A673 (cell line): ENCODE measurements around the gene HDAC4. TPM values are rescaled to one million over a fixed set of nuclear protein-coding genes. Genes with fewer than 3 reads are reported as not detected.
A peak's percentile ranks its signal among the peaks of the same experiment; 100 is the strongest.

Experiments used
- BruUV-seq: library from RNA; stranded (reverse); fragments of 400-500 nt; replicated peaks from 2 replicates; lab custom pipeline; 2021; lab: Mats Ljungman, UMichigan
- CTCF ChIA-PET: fragments of 300-600 bp; sonication (Branson Sonifier 250); formaldehyde crosslinking; loops from one replicate; lab custom pipeline; 2022; ENCODE audit warnings: antibody characterized with exemption; lab: Charles Lee
- POLR2A ChIA-PET: fragments of 300-600 bp; sonication (Branson Sonifier 250); formaldehyde crosslinking; loops from one replicate; lab custom pipeline; 2022; ENCODE audit warnings: antibody characterized with exemption; ENCODE audit not compliant: low non-redundant PET; lab: Charles Lee
- DNase-seq: peaks from one replicate; pipeline ENCODE4 v3.0.0-alpha.2; 2015; ENCODE audit warnings: low spot score
- H3K27ac ChIP-seq: fragments of 200-600 bp; sonication (generic); 2 replicates; pipeline ENCODE4 v1.5.1; 2016; ENCODE audit warnings: mixed run types, low read depth, mild to moderate bottlenecking, mixed read lengths, antibody characterized with exemption, low read length; ENCODE audit not compliant: poor library complexity, severe bottlenecking
- H3K27me3 ChIP-seq: fragments of 200-600 bp; sonication (generic); replicated peaks from 2 replicates; pipeline ENCODE4 v1.6.1; 2017; ENCODE audit warnings: mixed run types, low read depth, mild to moderate bottlenecking, mixed read lengths, antibody characterized with exemption, low read length; ENCODE audit not compliant: insufficient read depth, poor library complexity
- H3K36me3 ChIP-seq: fragments of 200-600 bp; sonication (generic); 2 replicates; pipeline ENCODE4 v1.6.1; 2016; ENCODE audit warnings: mixed run types, mild to moderate bottlenecking, mixed read lengths, antibody characterized with exemption, low read length; ENCODE audit not compliant: insufficient read depth, poor library complexity, severe bottlenecking
- H3K4me1 ChIP-seq: fragments of 200-600 bp; sonication (generic); 2 replicates; pipeline ENCODE4 v1.6.1; 2017; ENCODE audit warnings: mixed run types, mild to moderate bottlenecking, mixed read lengths, antibody characterized with exemption, low read length; ENCODE audit not compliant: insufficient read depth, poor library complexity, severe bottlenecking
- H3K4me3 ChIP-seq: fragments of 200-600 bp; sonication (generic); 2 replicates; pipeline ENCODE4 v1.5.1; 2016; ENCODE audit warnings: low read depth, mixed run types, mild to moderate bottlenecking, mixed read lengths, low read length; ENCODE audit not compliant: poor library complexity, severe bottlenecking
- H3K9me3 ChIP-seq: fragments of 200-600 bp; sonication (generic); 2 replicates; pipeline ENCODE4 v1.6.1; 2016; ENCODE audit warnings: mixed run types, low read depth, mild to moderate bottlenecking, mixed read lengths, antibody characterized with exemption, low read length; ENCODE audit not compliant: poor library complexity, severe bottlenecking
- CTCF ChIP-seq: fragments of 300-800, 200-600 bp; sonication (generic); conservative IDR thresholded peaks from 2 replicates; pipeline ENCODE4 v1.5.1; 2017; ENCODE audit warnings: low read depth, mild to moderate bottlenecking, antibody characterized with exemption, low read length, moderate library complexity, mixed read lengths
- EZH2 ChIP-seq: fragments of 200-600 bp; sonication (generic); IDR thresholded peaks from 2 replicates; pipeline ENCODE4 v1.6.1; 2017; ENCODE audit warnings: borderline replicate concordance, low read depth, mild to moderate bottlenecking, mixed read lengths, antibody characterized with exemption, low read length; ENCODE audit not compliant: poor library complexity, severe bottlenecking
- intact Hi-C: fragments of 100-400 bp; cut with micrococcal nuclease; formaldehyde crosslinking; loops from one replicate; pipeline ENCODE4 v1.10.0; 2022; ENCODE audit not compliant: unreplicated experiment
- total RNA-seq: library from RNA; stranded (reverse); gene quantifications from 2 replicates; pipeline ENCODE4 v1.2.3, GENCODE V29; 2021

HDAC4 gene
- total RNA-seq, 1 experiment from 2014 or later = 40.0 TPM

GRCh38 chr2:239363946-239364637, 36.7 kb downstream of the HDAC4 start:
- no peak for TF ChIP-seq EZH2
- 0 out of 2 replicates have a peak, but pooled peaks have one; percentile 10 for TF ChIP-seq CTCF
- no peak for DNase-seq
- no peak overlapping the region for H3K27ac ChIP-seq
- POLR2A ChIA-PET = no interaction called here
- BruUV-seq = no TSS peak
- CTCF ChIA-PET = interaction anchor here (0.7 kb wide), 1 partner anchor 1068 kb away, joined by 3 read pairs; no protein-coding TSS in a partner anchor
- H3K27me3 ChIP-seq = no peaks in the 10 kb centered on the region
- H3K9me3 ChIP-seq = no peaks in the 10 kb centered on the region
- no peaks in the 10 kb centered on the region for H3K36me3 ChIP-seq
- H3K4me1 ChIP-seq = peaks cover 6% of the 10 kb centered on the region
- intact Hi-C loops = no loop called here
- H3K4me3 ChIP-seq = no peak overlapping the region

GRCh38 chr2:239362507-239362906, 38.3 kb downstream of the HDAC4 start:
- intact Hi-C loops = no loop called here
- ChIA-PET POLR2A (no interaction called here), CTCF (no interaction called here)
- Histone ChIP-seq H3K4me1 (no peaks in the 10 kb centered on the region), H3K36me3 (no peaks in the 10 kb centered on the region), H3K27me3 (no peaks in the 10 kb centered on the region), H3K9me3 (no peaks in the 10 kb centered on the region), H3K27ac (no peak overlapping the region), H3K4me3 (no peak overlapping the region)
- BruUV-seq = no TSS peak
- DNase-seq = no peak
- no peak for TF ChIP-seq EZH2
- TF ChIP-seq CTCF = no peak

- Histone ChIP-seq H3K27me3 (no peaks in the 10 kb centered on the region), H3K27ac (no peak overlapping the region), H3K4me3 (no peak overlapping the region), H3K36me3 (no peaks in the 10 kb centered on the region), H3K9me3 (no peaks in the 10 kb centered on the region), H3K4me1 (no peaks in the 10 kb centered on the region)
- no peak for TF ChIP-seq EZH2
- TF ChIP-seq CTCF = 0 out of 2 replicates have a peak, but pooled peaks have one; percentile 18
- no TSS peak for BruUV-seq
- intact Hi-C loops = no loop called here
- CTCF ChIA-PET = no interaction called here
- POLR2A ChIA-PET = no interaction called here
- no peak for DNase-seq
Observed at GRCh38 chr2:239361311-239361642, 39.5 kb downstream of the HDAC4 start.
